Measurements from ENCODE around the gene RIMS4. TPM values are rescaled to one million over a fixed set of nuclear protein-coding genes. Genes with fewer than 3 reads are reported as not detected.

The RIMS4 gene
- total RNA-seq, 2 donors from 2014 or later, result 1.0 to 61.9 TPM

DNA sequence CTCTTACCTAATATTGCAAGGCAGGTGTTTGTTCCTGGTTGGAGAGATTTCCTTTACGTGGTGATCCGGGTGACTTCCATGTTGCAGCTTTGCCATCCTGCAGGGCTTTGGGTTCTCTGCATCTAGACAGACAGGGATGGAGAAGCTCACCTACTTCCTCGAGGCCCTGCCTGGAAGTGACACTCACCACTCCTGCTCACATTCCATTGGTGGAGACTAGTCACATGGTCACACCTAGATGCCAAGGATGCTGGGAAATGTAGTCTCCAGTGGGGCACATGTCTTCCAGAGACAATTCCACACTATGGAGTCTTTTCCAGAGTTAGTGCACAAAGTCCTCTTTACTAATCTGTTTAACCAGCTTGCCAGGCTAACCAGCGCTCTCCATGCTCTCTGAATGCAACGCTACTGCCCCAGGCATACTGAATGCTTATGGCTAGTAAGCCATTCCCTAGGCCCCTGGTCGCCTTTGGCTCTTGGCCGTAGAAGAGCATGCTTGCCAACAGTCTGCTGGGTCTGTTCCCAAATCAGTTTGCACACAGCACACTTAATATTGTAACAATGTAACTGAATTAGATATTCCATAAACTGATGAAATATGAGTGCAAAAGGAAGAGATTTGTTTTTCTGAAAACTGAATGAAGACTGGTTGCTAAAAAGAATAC, 71.4 kb downstream of the RIMS4 start:
- Histone ChIP-seq H3K36me3 (no peaks in the 10 kb centered on the region), H3K9me3 (no peaks in the 10 kb centered on the region), H3K27me3 (replicated peaks; ENCODE audit: insufficient read depth) (no peaks in the 10 kb centered on the region), H3K27ac (no peak overlapping the region), H3K4me1 (replicated peaks) (no peaks in the 10 kb centered on the region), H3K4me3 (no peak overlapping the region)
- intact Hi-C loops (cut with DNase I), result loop anchor here (10.0 kb wide), 1 partner anchor 534 kb away; no protein-coding TSS in a partner anchor
- WGBS, result 65% methylated on average over 7 of the region's 7 CpGs
- TF ChIP-seq POLR2AphosphoS5 (IDR thresholded peaks at IDR 0.05) (peak; percentile 60), POLR2A (IDR thresholded peaks at IDR 0.05) (no peak)
- TF ChIP-seq, protein P1, sequence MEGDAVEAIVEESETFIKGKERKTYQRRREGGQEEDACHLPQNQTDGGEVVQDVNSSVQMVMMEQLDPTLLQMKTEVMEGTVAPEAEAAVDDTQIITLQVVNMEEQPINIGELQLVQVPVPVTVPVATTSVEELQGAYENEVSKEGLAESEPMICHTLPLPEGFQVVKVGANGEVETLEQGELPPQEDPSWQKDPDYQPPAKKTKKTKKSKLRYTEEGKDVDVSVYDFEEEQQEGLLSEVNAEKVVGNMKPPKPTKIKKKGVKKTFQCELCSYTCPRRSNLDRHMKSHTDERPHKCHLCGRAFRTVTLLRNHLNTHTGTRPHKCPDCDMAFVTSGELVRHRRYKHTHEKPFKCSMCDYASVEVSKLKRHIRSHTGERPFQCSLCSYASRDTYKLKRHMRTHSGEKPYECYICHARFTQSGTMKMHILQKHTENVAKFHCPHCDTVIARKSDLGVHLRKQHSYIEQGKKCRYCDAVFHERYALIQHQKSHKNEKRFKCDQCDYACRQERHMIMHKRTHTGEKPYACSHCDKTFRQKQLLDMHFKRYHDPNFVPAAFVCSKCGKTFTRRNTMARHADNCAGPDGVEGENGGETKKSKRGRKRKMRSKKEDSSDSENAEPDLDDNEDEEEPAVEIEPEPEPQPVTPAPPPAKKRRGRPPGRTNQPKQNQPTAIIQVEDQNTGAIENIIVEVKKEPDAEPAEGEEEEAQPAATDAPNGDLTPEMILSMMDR (IDR thresholded peaks at IDR 0.05), result no peak
- DNase-seq (ENCODE audit: low spot score), result peak; percentile 46

DNA sequence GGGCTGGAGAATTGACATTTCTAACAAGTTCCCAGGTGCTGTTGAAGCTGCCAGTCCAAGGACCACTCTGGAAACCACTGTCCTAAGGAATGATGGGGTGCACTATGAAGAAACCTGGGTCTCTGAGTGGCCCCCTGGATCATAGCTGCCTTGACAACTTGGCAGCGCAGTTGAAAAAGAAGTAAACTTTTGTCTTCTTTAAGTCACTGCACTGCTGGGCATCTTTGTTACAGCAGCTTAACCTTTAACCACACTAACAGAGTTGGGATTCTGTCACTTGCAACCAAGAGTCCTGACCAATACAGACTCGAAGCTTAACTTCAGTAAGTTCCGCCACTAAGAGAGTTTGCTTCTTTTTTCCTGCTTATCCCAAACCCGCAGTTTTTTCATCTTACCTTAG, 73.2 kb downstream of the RIMS4 start:
- H3K4me1 ChIP-seq (replicated peaks), result no peaks in the 10 kb centered on the region
- H3K27me3 ChIP-seq (replicated peaks; ENCODE audit: insufficient read depth), result no peaks in the 10 kb centered on the region
- H3K36me3 ChIP-seq, result no peaks in the 10 kb centered on the region
- no peak for DNase-seq (ENCODE audit: low spot score)
- 98% methylated on average over 4 of the region's 4 CpGs for WGBS
- intact Hi-C loops (cut with DNase I), result loop anchor here (10.0 kb wide), 1 partner anchor 532 kb away; no protein-coding TSS in a partner anchor
- no peaks in the 10 kb centered on the region for H3K9me3 ChIP-seq
- no peak overlapping the region for H3K4me3 ChIP-seq
- H3K27ac ChIP-seq, result no peak overlapping the region
- TF ChIP-seq, protein P1 (IDR thresholded peaks at IDR 0.05), result no peak
- TF ChIP-seq POLR2A (IDR thresholded peaks at IDR 0.05), result no peak
- no peak for TF ChIP-seq POLR2AphosphoS5 (IDR thresholded peaks at IDR 0.05)

DNA sequence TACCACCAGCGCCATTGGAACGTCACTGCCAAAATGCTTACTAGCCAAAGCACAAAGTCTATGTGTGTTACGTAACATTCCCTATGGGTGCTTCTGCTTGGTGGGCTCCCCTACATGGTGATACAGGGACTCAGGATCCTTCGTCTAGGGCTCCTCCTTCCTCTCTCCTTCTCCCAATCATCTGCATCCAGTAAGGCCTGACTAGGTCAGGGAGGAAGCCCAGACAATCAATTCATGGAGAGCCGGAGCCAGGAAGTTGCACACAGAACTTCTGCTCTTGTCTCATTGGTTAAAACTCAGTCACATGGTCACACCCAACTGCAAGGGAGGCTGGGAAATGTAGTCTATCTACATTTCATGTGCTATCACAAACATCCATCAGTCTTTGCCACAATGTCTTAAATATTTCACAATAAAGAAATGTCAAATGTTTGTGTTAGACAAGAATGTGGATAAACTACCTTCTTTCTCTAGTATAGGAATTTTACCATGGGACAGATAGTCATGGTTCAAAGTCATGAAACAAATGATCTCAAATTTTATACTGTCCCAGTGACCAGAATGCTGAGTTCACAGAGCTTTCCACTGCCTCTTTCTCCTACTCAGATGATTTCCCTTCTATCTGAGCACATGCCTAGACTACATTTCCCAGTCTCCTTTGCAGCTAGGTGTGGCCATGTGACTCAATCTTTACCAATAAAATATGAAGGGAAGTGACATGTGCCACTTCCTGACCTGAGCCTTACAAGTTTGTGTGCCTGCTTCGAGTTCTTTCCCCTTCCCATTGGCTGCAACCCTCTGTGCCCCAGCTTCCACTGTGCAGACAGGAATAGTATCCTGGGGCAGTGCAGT, 74.0 kb downstream of the RIMS4 start:
- H3K4me1 ChIP-seq (replicated peaks), result no peaks in the 10 kb centered on the region
- TF ChIP-seq POLR2AphosphoS5 (IDR thresholded peaks at IDR 0.05), result no peak
- no peak for TF ChIP-seq POLR2A (IDR thresholded peaks at IDR 0.05)
- TF ChIP-seq, protein P1 (IDR thresholded peaks at IDR 0.05), result no peak
- WGBS, result 60% methylated on average over 6 of the region's 6 CpGs
- H3K4me3 ChIP-seq, result no peak overlapping the region
- no peaks in the 10 kb centered on the region for H3K27me3 ChIP-seq (replicated peaks; ENCODE audit: insufficient read depth)
- intact Hi-C loops (cut with DNase I), result loop anchor here (10.0 kb wide), 1 partner anchor 532 kb away; no protein-coding TSS in a partner anchor
- H3K36me3 ChIP-seq, result no peaks in the 10 kb centered on the region
- no peak overlapping the region for H3K27ac ChIP-seq
- DNase-seq (ENCODE audit: low spot score), result no peak
- H3K9me3 ChIP-seq, result no peaks in the 10 kb centered on the region

GRCh38 chr20:44735816-44736169, 74.6 kb downstream of the RIMS4 start:
- Histone ChIP-seq H3K4me3 (no peak overlapping the region), H3K27me3 (replicated peaks; ENCODE audit: insufficient read depth) (no peaks in the 10 kb centered on the region), H3K9me3 (no peaks in the 10 kb centered on the region), H3K27ac (no peak overlapping the region), H3K36me3 (no peaks in the 10 kb centered on the region), H3K4me1 (replicated peaks) (no peaks in the 10 kb centered on the region)
- no peak for TF ChIP-seq POLR2AphosphoS5 (IDR thresholded peaks at IDR 0.05)
- intact Hi-C loops (cut with DNase I), result loop anchor here (10.0 kb wide), 1 partner anchor 531 kb away; no protein-coding TSS in a partner anchor
- WGBS, result 75% methylated on average over 4 of the region's 4 CpGs
- DNase-seq (ENCODE audit: low spot score), result no peak

GRCh38 chr20:44734938-44735337, 75.4 kb downstream of the RIMS4 start:
- no peak for DNase-seq (ENCODE audit: low spot score)
- intact Hi-C loops (cut with DNase I), result loop anchor here (10.0 kb wide), 1 partner anchor 530 kb away; no protein-coding TSS in a partner anchor

More at GRCh38 chr20:44734938-44735337, 75.4 kb downstream of the RIMS4 start:
- TF ChIP-seq, protein P1 (IDR thresholded peaks at IDR 0.05), result peak in 1 of 4 experiments; percentile 13
- TF ChIP-seq POLR2AphosphoS5 (IDR thresholded peaks at IDR 0.05), result no peak
- no peak for TF ChIP-seq POLR2A (IDR thresholded peaks at IDR 0.05)
- no peak overlapping the region for H3K27ac ChIP-seq
- H3K4me1 ChIP-seq (replicated peaks), result no peaks in the 10 kb centered on the region
- no peaks in the 10 kb centered on the region for H3K9me3 ChIP-seq
- no peaks in the 10 kb centered on the region for H3K27me3 ChIP-seq (replicated peaks; ENCODE audit: insufficient read depth)
- no peak overlapping the region for H3K4me3 ChIP-seq
- no peaks in the 10 kb centered on the region for H3K36me3 ChIP-seq
- WGBS, result 53% methylated on average over 3 of the region's 3 CpGs

Measured in prostate gland (tissue), 2 donors.